Neural cell (in vitro differentiated cells): Measurements from ENCODE around the gene MYO6.

Experiments
- CTCF ChIP-seq: fragments of 450-650 bp; IDR thresholded peaks from 2 replicates; pipeline ENCODE4 v1.5.1; 2014; ENCODE audit warnings: antibody characterized with exemption, mild to moderate bottlenecking, moderate library complexity; ENCODE audit not compliant: poor library complexity, severe bottlenecking
- EZH2 ChIP-seq: fragments of 200-600, 300-800 bp; shearing (Covaris generic), sonication (generic); IDR thresholded peaks from 2 replicates; pipeline ENCODE4 v1.6.1; 2014; ENCODE audit warnings: antibody characterized with exemption, low read length, borderline replicate concordance, mild to moderate bottlenecking; ENCODE audit not compliant: insufficient read depth, poor library complexity, severe bottlenecking
- POLR2AphosphoS5 ChIP-seq: IDR thresholded peaks from 2 replicates; pipeline ENCODE4 v1.6.1; 2012
- RAD21 ChIP-seq: fragments of 450-650 bp; conservative IDR thresholded peaks from 2 replicates; pipeline ENCODE4 v1.6.1; 2014; ENCODE audit warnings: antibody characterized with exemption, mild to moderate bottlenecking, moderate library complexity

DNA sequence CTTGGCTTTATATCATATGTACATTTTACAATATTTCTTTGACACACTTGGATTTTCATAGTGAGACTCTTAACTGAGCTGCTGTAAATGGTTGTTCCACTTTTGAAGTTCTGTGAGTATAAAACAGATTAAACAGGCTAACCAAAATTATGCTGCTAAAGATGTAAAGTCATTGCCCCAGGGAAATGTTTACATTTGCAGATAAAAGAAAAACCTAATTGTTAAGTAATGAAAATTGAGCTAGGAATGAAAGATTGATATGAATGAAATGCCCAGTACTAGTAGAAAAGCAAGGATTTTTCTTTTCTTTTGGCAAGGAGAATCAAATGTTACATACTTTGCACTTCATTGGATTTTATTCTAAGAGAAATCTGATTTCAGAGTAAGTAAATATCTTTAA is 164.0 kb downstream of the MYO6 start:
- no peak for TF ChIP-seq CTCF
- TF ChIP-seq EZH2 = no peak
- TF ChIP-seq RAD21 = no peak
- no peak for TF ChIP-seq POLR2AphosphoS5
